ENCODE results near the gene THAP7.

GRCh38 chr22:20979940-20980453 is 21.9 kb downstream of the THAP7 start:
- TF ChIP-seq CTCF (IDR thresholded peaks at IDR 0.05) (no peak), EZH2 (IDR thresholded peaks at IDR 0.05) (no peak), EZH2phosphoT487 (IDR thresholded peaks at IDR 0.05) (no peak)

Data from neural progenitor cell (in vitro differentiated cells).